DND-41 (cell line): ENCODE measurements around the gene ACADL.

Experiments
- ATAC-seq: fragments of 200-7000 bp; cut with Tn5 transposase; 3 replicates; pipeline ENCODE4 v1.9.1; 2021; ENCODE audit warnings: low read depth; ENCODE audit not compliant: insufficient read depth
- DNase-seq: peaks from one replicate; pipeline ENCODE4 v3.0.0-alpha.2; 2020
- H2AFZ ChIP-seq: 2 replicates; pipeline ENCODE4 v1.6.0; 2012; ENCODE audit warnings: low read depth, low read length
- H3K27ac ChIP-seq: 2 replicates; pipeline ENCODE4 v1.5.1; 2012; ENCODE audit warnings: low read length, inconsistent platforms
- H3K27me3 ChIP-seq: fragments of 200-600 bp; sonication (generic); 2 replicates; pipeline ENCODE4 v1.6.0; 2012; ENCODE audit warnings: low read length, mild to moderate bottlenecking, inconsistent platforms; ENCODE audit not compliant: insufficient read depth, poor library complexity
- H3K36me3 ChIP-seq: 2 replicates; pipeline ENCODE4 v1.5.1; 2012; ENCODE audit warnings: low read length, inconsistent platforms; ENCODE audit not compliant: insufficient read depth
- H3K4me1 ChIP-seq: 2 replicates; pipeline ENCODE4 v1.5.1; 2012; ENCODE audit warnings: mild to moderate bottlenecking, low read length; ENCODE audit not compliant: insufficient read depth
- H3K4me2 ChIP-seq: 2 replicates; pipeline ENCODE4 v1.6.0; 2012; ENCODE audit warnings: mild to moderate bottlenecking, moderate library complexity, low read length, inconsistent platforms; ENCODE audit not compliant: insufficient read depth
- H3K4me3 ChIP-seq, 2 experiments: fragments of 200-600 bp in 1 of 2; shearing (Covaris generic) in 1 of 2; 2 replicates each; pipeline ENCODE4 v1.5.1; 2012 to 2016; ENCODE audit warnings: inconsistent platforms in 2 of 2, low read length in 2 of 2, mild to moderate bottlenecking in 2 of 2, low read depth in 1 of 2, moderate library complexity in 1 of 2
- H3K79me2 ChIP-seq: 2 replicates; pipeline ENCODE4 v1.6.0; 2012; ENCODE audit warnings: low read length, inconsistent platforms; ENCODE audit not compliant: insufficient read depth
- H3K9ac ChIP-seq: 2 replicates; pipeline ENCODE4 v1.6.0; 2012; ENCODE audit warnings: low read depth, mild to moderate bottlenecking, inconsistent platforms, low read length, moderate library complexity
- H3K9me3 ChIP-seq: 2 replicates; pipeline ENCODE4 v1.5.1; 2012; ENCODE audit warnings: low read length, moderate library complexity, mild to moderate bottlenecking, inconsistent platforms; ENCODE audit not compliant: insufficient read depth, severe bottlenecking
- H4K20me1 ChIP-seq: 2 replicates; pipeline ENCODE4 v1.6.0; 2012; ENCODE audit warnings: low read length; ENCODE audit not compliant: insufficient read depth
- EZH2 ChIP-seq: IDR thresholded peaks from 3 replicates; pipeline ENCODE4 v1.6.1; 2012; ENCODE audit warnings: borderline replicate concordance, low read depth, mild to moderate bottlenecking, moderate library complexity, low read length, inconsistent platforms; ENCODE audit not compliant: severe bottlenecking
- TF ChIP-seq, protein P1 (sequence below): IDR thresholded peaks from 2 replicates; pipeline ENCODE4 v1.5.1; 2012; ENCODE audit warnings: borderline replicate concordance, low read length, moderate library complexity, mild to moderate bottlenecking; ENCODE audit not compliant: poor library complexity, severe bottlenecking; ENCODE audit errors: extremely low read depth

The ACADL gene

DNA sequence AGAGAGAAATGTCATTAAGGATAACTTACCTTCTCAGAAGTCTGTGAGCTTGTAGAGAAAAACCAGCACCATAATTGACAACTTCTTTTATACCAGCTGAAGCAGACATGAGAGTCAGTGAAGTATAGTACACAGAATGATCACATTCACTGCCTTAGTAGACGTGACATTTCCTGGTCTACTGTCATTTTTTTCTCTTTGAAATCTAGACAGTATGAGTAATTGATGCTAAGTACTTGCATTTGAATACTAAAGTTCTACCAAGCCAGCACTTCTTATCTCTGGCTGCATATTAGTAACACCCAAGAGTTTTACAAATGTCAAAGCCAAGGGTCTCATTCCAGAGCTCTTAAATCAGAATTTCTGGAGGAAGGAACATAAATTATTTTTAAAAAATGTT, 25.4 kb upstream of the ACADL start:
- ATAC-seq (no peak), DNase-seq (no peak)
- Histone ChIP-seq H3K9ac (no peak overlapping the region), H3K4me1 (no peaks in the 10 kb centered on the region), H3K9me3 (no peaks in the 10 kb centered on the region), H3K36me3 (no peaks in the 10 kb centered on the region), H3K4me3 (no peak overlapping the region), H3K27me3 (no peaks in the 10 kb centered on the region), H4K20me1 (no peaks in the 10 kb centered on the region), H3K27ac (no peak overlapping the region), H3K4me2 (no peak overlapping the region), H3K79me2 (no peaks in the 10 kb centered on the region), H2AFZ (no peak overlapping the region)
- no peak for TF ChIP-seq EZH2
- TF ChIP-seq, protein P1, sequence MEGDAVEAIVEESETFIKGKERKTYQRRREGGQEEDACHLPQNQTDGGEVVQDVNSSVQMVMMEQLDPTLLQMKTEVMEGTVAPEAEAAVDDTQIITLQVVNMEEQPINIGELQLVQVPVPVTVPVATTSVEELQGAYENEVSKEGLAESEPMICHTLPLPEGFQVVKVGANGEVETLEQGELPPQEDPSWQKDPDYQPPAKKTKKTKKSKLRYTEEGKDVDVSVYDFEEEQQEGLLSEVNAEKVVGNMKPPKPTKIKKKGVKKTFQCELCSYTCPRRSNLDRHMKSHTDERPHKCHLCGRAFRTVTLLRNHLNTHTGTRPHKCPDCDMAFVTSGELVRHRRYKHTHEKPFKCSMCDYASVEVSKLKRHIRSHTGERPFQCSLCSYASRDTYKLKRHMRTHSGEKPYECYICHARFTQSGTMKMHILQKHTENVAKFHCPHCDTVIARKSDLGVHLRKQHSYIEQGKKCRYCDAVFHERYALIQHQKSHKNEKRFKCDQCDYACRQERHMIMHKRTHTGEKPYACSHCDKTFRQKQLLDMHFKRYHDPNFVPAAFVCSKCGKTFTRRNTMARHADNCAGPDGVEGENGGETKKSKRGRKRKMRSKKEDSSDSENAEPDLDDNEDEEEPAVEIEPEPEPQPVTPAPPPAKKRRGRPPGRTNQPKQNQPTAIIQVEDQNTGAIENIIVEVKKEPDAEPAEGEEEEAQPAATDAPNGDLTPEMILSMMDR, result no peak

DNA sequence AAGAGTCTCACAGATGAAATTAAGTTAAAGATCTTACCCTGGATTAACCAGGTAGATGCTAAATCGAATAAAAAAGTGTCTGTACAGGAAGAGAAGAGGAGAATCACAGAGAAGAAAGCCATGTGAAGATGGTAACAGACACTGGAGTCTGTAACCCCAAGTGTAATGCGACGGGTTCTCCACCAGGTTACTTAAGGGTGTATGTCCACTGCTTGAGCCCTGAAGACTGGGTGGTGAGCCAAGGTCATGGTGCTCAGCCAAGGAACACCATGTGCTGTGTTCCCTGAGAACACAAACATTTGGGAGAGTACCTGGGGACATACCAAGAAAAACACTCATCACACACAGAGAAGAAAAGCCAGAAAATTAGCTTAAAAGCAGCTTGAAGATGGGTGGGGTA, 8.2 kb upstream of the ACADL start:
- H3K4me3 ChIP-seq, result no peak overlapping the region
- no peak overlapping the region for H3K9ac ChIP-seq
- H3K4me1 ChIP-seq, result no peaks in the 10 kb centered on the region
- H3K36me3 ChIP-seq, result no peaks in the 10 kb centered on the region
- no peaks in the 10 kb centered on the region for H4K20me1 ChIP-seq
- ATAC-seq (no peak), DNase-seq (no peak)
- TF ChIP-seq, protein P1, result no peak
- no peak for TF ChIP-seq EZH2
- H3K4me2 ChIP-seq, result no peak overlapping the region
- no peaks in the 10 kb centered on the region for H3K9me3 ChIP-seq
- H3K27me3 ChIP-seq, result no peaks in the 10 kb centered on the region
- H3K27ac ChIP-seq, result no peak overlapping the region
- H2AFZ ChIP-seq, result no peak overlapping the region
- H3K79me2 ChIP-seq, result no peaks in the 10 kb centered on the region

DNA sequence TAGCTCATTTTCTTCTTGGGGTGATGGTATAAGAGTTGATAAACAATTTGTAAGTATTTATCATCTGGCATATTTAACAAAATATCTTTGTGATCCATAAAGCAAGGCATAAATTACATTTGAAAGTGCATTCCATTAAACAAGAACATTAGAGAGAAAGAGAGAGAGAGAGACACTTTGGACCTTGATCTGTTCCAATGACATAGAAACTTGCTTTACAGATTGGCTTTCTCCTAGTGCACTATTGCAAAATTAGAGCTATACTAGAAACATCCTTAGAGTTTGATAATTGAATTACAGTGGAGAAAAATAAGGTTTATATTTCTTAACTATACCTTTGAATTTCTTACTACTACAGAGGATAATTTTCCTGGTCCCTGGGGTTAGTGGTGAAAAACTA, 5.7 kb upstream of the ACADL start:
- TF ChIP-seq, protein P1, result no peak
- no peak for TF ChIP-seq EZH2
- H3K4me1 ChIP-seq, result no peaks in the 10 kb centered on the region
- no peak for DNase-seq
- H3K4me2 ChIP-seq, result no peak overlapping the region
- no peaks in the 10 kb centered on the region for H4K20me1 ChIP-seq
- no peaks in the 10 kb centered on the region for H3K9me3 ChIP-seq
- no peak overlapping the region for H2AFZ ChIP-seq
- H3K4me3 ChIP-seq, result no peak overlapping the region
- no peak overlapping the region for H3K27ac ChIP-seq
- H3K79me2 ChIP-seq, result no peaks in the 10 kb centered on the region
- no peak for ATAC-seq
- no peaks in the 10 kb centered on the region for H3K27me3 ChIP-seq
- no peak overlapping the region for H3K9ac ChIP-seq
- H3K36me3 ChIP-seq, result no peaks in the 10 kb centered on the region

DNA sequence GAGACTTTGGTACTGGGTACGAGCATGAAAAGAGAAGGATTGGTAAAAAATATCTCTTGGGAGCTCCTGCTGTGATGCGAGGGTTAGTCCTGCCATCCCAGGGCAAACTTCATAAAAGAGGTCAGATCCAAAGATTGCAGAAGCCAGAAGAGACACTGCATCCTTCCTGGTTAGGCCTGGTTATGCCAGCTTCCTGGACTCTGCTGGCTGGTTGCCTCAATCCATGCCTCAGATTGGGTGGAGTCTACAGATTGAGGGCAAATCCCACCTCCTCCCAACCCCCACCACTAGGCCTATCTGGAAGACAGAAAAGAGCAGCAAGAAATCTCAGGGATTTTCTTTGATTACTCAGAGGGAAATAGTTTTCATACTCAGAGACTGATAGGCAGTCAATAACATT, 5.3 kb upstream of the ACADL start:
- no peak overlapping the region for H2AFZ ChIP-seq
- no peak for DNase-seq
- ATAC-seq, result no peak

More for the DNA sequence above, 5.3 kb upstream of the ACADL start:
- no peaks in the 10 kb centered on the region for H3K9me3 ChIP-seq
- H3K4me2 ChIP-seq, result no peak overlapping the region
- no peak overlapping the region for H3K9ac ChIP-seq
- no peaks in the 10 kb centered on the region for H3K4me1 ChIP-seq
- no peaks in the 10 kb centered on the region for H3K36me3 ChIP-seq
- TF ChIP-seq EZH2, result no peak
- TF ChIP-seq, protein P1, result no peak
- H3K4me3 ChIP-seq, result no peak overlapping the region
- no peaks in the 10 kb centered on the region for H3K79me2 ChIP-seq
- H3K27me3 ChIP-seq, result no peaks in the 10 kb centered on the region
- H4K20me1 ChIP-seq, result no peaks in the 10 kb centered on the region
- H3K27ac ChIP-seq, result no peak overlapping the region
